Activated CD8-positive, alpha-beta T cell treated with anti-CD3 and anti-CD28 coated beads for 36 hours (primary cell): Measurements from ENCODE around the gene ANKS1B. TPM values are rescaled to one million over a fixed set of nuclear protein-coding genes. Genes with fewer than 3 reads are reported as not detected.

ENCODE experiments used
- ATAC-seq: fragments of 200-7000 bp; cut with Tn5 transposase; one replicate; pipeline ENCODE4 v1.10.0; 2021; ENCODE audit warnings: mild to moderate bottlenecking, moderate library complexity
- CTCF ChIA-PET: fragments of 350-600 bp; sonication (Branson Sonifier 250); formaldehyde crosslinking; loops from one replicate; lab custom pipeline; 2021; ENCODE audit warnings: antibody characterized with exemption; lab: Charles Lee
- POLR2A ChIA-PET: fragments of 350-600 bp; sonication (Branson Sonifier 250); formaldehyde crosslinking; loops from one replicate; lab custom pipeline; 2021; ENCODE audit warnings: antibody characterized with exemption; lab: Charles Lee
- DNase-seq: peaks from one replicate; pipeline ENCODE4 v3.0.0-alpha.2; 2020
- H3K27ac Mint-ChIP-seq: one replicate; pipeline ENCODE4 v1.8.0; 2021; ENCODE audit warnings: mild to moderate bottlenecking, mixed read lengths
- H3K27me3 Mint-ChIP-seq: one replicate; pipeline ENCODE4 v1.8.0; 2021; ENCODE audit warnings: mixed read lengths
- H3K36me3 Mint-ChIP-seq: one replicate; pipeline ENCODE4 v1.8.0; 2021; ENCODE audit warnings: low read depth, mixed read lengths
- H3K4me1 Mint-ChIP-seq: one replicate; pipeline ENCODE4 v1.8.0; 2021; ENCODE audit warnings: low read depth, mixed read lengths
- H3K4me3 Mint-ChIP-seq: one replicate; pipeline ENCODE4 v1.8.0; 2021; ENCODE audit warnings: mild to moderate bottlenecking, moderate library complexity, mixed read lengths
- H3K9me3 Mint-ChIP-seq: one replicate; pipeline ENCODE4 v1.8.0; 2021; ENCODE audit warnings: mixed read lengths
- intact Hi-C: fragments of 100-400 bp; cut with micrococcal nuclease; formaldehyde crosslinking; loops from one replicate; pipeline ENCODE4 v1.10.0; 2022
- total RNA-seq, 2 experiments: library from RNA; stranded (reverse); gene quantifications; one replicate each; pipeline ENCODE4 v1.2.3, GENCODE V29; 2021
- TF ChIP-seq, protein P1 (sequence below): fragments of 200-600 bp; IDR thresholded peaks from one replicate; pipeline ENCODE4 v1.8.0; 2022; ENCODE audit warnings: antibody characterized with exemption, mild to moderate bottlenecking

The ANKS1B gene
- total RNA-seq, 2 experiments from 2014 or later = 0.54 TPM; not detected in 1

DNA sequence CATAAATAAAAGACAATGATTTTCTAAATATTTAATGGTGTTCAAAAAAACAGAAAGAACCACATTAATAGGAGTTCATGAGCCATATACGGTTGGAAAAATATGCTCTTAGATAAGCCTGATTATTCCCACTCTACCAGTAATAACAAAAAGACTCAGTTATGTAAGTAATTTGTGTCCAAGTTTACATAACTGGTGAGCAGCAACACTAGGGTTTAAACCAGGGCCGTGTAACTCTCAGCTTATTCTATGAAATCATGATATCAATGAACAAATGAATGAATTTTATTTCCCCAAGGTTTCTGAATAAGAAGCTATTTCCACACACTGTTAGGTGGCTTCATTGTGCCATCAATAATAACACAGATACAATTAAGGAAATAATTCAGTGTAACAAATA is 238.8 kb downstream of the ANKS1B start:
- ChIA-PET POLR2A (no interaction called here), CTCF (no interaction called here)
- Mint-ChIP-seq H3K4me1 (no peaks in the 10 kb centered on the region), H3K27ac (no peak overlapping the region), H3K4me3 (no peak overlapping the region), H3K27me3 (no peaks in the 10 kb centered on the region), H3K9me3 (no peaks in the 10 kb centered on the region), H3K36me3 (no peaks in the 10 kb centered on the region)
- TF ChIP-seq, protein P1, sequence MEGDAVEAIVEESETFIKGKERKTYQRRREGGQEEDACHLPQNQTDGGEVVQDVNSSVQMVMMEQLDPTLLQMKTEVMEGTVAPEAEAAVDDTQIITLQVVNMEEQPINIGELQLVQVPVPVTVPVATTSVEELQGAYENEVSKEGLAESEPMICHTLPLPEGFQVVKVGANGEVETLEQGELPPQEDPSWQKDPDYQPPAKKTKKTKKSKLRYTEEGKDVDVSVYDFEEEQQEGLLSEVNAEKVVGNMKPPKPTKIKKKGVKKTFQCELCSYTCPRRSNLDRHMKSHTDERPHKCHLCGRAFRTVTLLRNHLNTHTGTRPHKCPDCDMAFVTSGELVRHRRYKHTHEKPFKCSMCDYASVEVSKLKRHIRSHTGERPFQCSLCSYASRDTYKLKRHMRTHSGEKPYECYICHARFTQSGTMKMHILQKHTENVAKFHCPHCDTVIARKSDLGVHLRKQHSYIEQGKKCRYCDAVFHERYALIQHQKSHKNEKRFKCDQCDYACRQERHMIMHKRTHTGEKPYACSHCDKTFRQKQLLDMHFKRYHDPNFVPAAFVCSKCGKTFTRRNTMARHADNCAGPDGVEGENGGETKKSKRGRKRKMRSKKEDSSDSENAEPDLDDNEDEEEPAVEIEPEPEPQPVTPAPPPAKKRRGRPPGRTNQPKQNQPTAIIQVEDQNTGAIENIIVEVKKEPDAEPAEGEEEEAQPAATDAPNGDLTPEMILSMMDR = no peak
- ATAC-seq (no peak), DNase-seq (no peak)
- intact Hi-C loops = no loop called here

DNA sequence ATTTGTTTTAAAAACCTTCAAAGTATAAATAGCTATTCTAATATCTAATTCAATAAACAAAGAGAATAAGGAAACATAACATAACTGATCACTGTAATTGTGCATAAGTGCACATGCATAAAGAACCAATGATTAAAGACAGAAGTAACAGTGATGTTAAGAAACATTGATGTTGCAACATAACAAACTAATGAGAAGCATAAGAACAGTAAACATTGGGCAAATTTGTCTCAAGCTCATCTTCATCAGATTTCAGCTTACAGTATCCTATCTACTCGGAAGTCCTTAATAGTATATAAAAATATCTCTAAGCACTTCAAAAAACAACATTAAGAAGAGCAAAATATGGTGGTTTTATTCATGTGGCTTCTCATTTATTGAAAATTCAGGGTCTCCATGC is 239.6 kb downstream of the ANKS1B start:
- H3K4me1 Mint-ChIP-seq = no peaks in the 10 kb centered on the region
- ChIA-PET POLR2A (no interaction called here), CTCF (no interaction called here)
- no peaks in the 10 kb centered on the region for H3K27me3 Mint-ChIP-seq
- DNase-seq (no peak), ATAC-seq (no peak)
- H3K4me3 Mint-ChIP-seq = no peak overlapping the region
- peaks cover 2% of the 10 kb centered on the region for H3K9me3 Mint-ChIP-seq
- TF ChIP-seq, protein P1 = no peak
- no peaks in the 10 kb centered on the region for H3K36me3 Mint-ChIP-seq
- no peak overlapping the region for H3K27ac Mint-ChIP-seq
- intact Hi-C loops = no loop called here

DNA sequence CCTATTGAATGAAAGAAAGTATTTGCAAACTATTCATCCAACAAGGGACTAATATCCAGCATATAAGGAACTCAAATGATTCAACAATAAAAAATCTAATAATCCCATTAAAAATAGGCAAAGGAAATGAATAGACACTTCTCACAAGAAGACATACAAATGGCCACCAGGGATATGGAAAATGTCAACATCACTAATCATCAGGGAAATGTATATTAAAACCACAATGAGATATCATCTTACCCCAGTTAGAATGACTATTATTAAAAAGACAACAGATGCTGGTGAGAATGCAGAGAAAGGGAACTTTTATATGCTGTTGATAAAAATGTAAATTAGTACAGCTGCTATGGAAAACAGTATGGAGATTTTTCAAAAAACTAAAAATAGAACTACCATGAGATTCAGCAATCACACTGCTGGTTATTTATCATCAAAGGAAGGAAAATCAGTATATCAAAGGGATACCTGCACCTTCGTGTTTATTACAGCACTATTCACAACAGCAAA is 247.9 kb downstream of the ANKS1B start:
- Mint-ChIP-seq H3K4me3 (no peak overlapping the region), H3K4me1 (no peaks in the 10 kb centered on the region), H3K27me3 (no peaks in the 10 kb centered on the region), H3K9me3 (peaks cover 2% of the 10 kb centered on the region), H3K36me3 (no peaks in the 10 kb centered on the region), H3K27ac (no peak overlapping the region)
- CTCF ChIA-PET = no interaction called here
- intact Hi-C loops = no loop called here
- TF ChIP-seq, protein P1 = no peak
- no peak for DNase-seq
- no peak for ATAC-seq
- POLR2A ChIA-PET = no interaction called here

DNA sequence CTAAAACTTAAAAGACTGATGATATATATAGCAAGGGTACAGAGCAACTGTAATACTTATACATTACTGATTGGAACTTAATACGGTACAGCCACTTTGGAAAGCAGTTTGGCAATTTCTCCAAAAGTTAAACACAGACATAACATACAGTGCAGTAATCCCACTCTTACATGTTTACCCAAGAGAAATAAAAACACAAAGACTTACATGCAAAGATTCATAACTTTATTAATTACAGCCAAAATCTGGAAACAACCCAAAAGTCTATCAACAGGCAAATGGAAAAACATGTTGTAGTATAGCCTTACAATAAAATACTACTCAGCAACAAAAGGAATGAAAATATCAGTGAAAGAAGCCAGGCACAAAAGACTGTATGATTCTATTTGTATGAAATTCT is 252.6 kb downstream of the ANKS1B start:
- TF ChIP-seq, protein P1 = no peak
- Mint-ChIP-seq H3K27me3 (no peaks in the 10 kb centered on the region), H3K4me3 (no peak overlapping the region), H3K9me3 (peaks cover 6% of the 10 kb centered on the region), H3K27ac (no peak overlapping the region), H3K36me3 (no peaks in the 10 kb centered on the region), H3K4me1 (no peaks in the 10 kb centered on the region)
- intact Hi-C loops = no loop called here
- ChIA-PET CTCF (no interaction called here), POLR2A (no interaction called here)
- no peak for DNase-seq
- ATAC-seq = no peak

DNA sequence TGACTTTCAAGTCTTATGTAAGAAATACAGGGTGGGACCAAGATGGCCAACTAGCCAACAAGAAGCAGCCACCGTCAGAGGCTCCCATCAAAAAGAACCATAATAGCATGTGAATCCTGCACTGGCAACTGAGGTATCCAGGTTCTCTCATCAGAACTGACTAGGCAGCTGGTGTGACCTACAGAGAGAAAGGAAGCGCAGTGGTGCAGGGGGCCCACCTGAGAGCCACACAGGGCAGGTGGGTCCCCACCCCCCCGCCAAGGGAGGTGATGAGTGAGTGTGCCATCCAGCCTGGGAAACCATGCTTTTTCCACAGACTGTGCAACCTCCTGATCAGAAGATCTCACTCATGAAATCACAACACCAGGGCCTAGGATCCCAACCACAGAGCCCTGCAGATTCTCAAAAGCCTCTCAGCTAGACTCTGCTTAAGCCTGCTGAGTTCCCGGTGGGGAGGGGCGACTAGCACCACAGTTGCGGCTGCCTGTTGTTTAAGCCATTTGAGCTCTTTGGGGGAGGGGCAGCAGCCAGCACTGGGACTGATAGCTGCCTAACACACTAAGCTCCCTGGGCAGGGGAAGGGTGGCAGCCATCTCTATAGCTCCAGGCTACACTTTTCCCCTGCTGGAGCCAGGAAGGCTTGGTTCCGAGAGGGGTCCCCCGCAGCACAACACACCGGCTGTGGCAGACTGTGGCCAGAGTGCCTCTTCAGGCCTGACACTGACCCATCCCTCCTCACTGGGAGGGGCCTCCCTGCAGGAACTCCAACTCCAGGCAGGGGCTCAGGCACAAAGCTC is 261.8 kb downstream of the ANKS1B start:
- TF ChIP-seq, protein P1 = no peak
- intact Hi-C loops = no loop called here
- Mint-ChIP-seq H3K4me3 (no peak overlapping the region), H3K36me3 (no peaks in the 10 kb centered on the region), H3K4me1 (no peaks in the 10 kb centered on the region), H3K27me3 (no peaks in the 10 kb centered on the region), H3K9me3 (peaks cover 13% of the 10 kb centered on the region), H3K27ac (no peak overlapping the region)
- CTCF ChIA-PET = no interaction called here
- no peak for ATAC-seq
- POLR2A ChIA-PET = no interaction called here
- DNase-seq = no peak
